ENCODE results near the gene CELF3.

The CELF3 gene

DNA sequence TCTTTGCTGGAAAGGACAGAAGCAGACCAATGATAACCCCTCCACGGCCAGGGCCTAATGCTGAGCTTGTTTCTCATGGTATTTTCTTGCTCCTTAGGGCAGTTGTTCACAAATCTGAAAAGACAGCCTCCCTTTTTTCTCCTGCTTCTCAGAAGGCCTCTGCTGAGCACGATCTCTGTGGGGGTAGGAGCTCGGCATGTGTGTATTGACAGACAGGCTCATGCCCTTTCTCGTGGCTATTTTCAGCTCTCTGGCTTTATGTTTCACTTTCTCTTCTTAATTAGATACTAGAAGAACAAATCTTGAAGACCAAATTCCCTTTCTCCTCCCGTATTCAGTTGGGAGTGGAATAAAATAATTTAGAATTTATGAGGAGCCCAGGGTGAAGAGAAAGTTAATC, 4.0 kb upstream of the CELF3 start:
- no peak for DNase-seq

GRCh38 chr1:151720125-151720524, 3.5 kb upstream of the CELF3 start:
- no peak for DNase-seq

DNA sequence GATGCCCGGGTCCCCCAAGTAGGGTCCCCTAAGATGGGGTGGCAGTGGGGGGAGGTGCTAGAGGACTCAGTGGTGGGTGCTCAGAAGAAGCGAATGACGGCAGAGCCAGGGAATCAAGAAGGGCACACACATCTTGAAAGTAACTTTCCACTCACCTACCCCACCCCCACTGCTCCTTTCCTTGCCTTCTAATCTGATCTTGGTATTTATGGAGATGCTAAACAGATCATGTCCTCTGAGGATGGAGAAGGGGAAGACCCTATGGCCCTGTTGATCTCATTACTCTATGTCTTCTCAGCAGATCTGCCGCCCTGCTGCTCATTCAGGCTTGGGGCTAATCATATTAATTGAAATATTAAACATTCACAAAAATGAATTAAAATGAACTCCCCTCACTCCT, 2.1 kb upstream of the CELF3 start:
- DNase-seq, result no peak

DNA sequence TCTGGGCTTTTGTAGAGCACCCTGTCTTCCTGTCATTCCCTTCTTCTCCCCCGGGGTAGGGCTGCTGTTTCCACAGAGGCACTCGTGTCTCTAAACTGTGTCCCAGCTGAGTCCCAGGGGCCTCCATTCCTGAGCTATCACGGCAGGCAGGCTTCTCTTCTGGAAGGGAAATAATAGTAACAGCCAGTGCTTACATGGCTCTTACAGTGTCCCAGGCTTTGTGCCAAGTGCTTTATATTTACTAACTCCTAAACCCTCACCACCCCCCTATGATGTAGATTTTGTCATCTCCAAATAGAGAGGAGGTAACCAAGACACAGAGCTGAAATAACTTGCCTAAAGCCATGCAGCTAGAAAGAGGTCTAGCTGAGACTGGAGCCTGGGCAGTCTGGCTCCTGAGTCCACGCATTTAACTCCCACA, 1.4 kb upstream of the CELF3 start:
- DNase-seq, result no peak

- no peak for DNase-seq
These were observed 219 bp downstream of the CELF3 start for GRCh38 chr1:151716405-151716762.

GRCh38 chr1:151715726-151716404, 738 bp downstream of the CELF3 start:
- DNase-seq, result no peak

GRCh38 chr1:151714820-151715725, 1.5 kb downstream of the CELF3 start:
- no peak for DNase-seq

DNA sequence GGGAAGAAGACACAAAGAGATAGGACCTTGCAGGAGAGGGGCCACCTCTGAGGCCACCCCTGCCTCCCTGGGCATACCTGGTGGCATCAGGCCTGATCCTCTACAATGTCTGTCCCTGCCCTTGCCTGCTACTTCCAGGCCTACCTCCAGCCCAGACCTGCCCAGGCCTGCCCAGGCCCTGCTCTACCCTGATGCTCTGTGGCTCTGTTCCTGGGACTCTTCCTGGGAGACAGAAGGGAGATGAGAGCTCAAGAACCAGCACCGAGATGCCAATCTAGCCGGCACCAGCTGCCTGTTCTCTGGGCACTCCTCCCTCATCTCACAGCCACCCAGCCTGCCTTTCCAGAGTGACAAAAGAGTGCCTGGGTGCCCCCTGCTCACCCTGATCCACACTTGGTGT, 2.7 kb downstream of the CELF3 start:
- no peak for DNase-seq

DNA sequence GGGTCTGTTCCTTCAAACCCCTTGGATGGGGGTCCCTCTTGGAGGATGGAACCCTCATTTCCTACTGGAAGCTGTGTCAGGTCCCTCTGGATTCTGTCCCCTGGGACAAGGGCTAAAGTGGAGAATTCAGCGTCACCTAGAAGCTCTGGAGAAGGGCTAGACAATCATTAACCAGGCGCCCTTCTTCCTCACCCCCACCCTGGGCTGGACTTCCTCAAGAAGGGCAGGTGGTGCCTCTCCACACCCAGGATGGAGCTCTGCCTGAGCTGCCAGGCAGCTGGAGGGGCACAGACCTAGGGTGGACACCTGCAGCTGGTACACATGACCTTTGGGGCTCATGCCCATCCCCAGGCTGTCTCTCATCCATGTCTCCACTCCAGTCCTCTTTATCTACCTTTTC, 3.6 kb downstream of the CELF3 start:
- DNase-seq, result no peak

DNA sequence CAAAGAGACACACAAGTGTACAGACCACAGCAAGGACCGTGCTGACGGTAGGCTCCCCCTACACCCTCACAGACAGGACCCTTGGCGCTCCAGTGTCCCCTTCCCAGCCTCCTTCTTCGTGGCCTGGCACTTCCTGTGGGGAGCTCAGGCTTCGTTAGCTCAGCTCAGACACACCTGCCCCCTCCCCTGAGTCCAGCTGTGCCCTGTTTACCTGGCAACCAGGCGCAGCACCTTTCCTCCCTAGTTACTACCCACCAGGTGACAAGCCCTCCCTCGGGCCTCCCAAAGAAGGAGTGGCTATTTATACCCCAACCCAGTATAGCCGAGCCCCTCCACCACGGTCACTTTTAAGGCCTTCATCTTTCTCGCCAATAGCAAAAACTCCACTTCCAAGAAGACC, 4.7 kb downstream of the CELF3 start:
- DNase-seq, result no peak

- no peak for DNase-seq
These were observed 5.4 kb downstream of the CELF3 start for GRCh38 chr1:151711044-151711800.

GRCh38 chr1:151710187-151710840, 6.3 kb downstream of the CELF3 start:
- no peak for DNase-seq

GRCh38 chr1:151708891-151709290, 7.7 kb downstream of the CELF3 start:
- no peak for DNase-seq

GRCh38 chr1:151707541-151708065, 9.0 kb downstream of the CELF3 start:
- no peak for DNase-seq

GRCh38 chr1:151706464-151707415, 9.9 kb downstream of the CELF3 start:
- DNase-seq, result no peak

DNA sequence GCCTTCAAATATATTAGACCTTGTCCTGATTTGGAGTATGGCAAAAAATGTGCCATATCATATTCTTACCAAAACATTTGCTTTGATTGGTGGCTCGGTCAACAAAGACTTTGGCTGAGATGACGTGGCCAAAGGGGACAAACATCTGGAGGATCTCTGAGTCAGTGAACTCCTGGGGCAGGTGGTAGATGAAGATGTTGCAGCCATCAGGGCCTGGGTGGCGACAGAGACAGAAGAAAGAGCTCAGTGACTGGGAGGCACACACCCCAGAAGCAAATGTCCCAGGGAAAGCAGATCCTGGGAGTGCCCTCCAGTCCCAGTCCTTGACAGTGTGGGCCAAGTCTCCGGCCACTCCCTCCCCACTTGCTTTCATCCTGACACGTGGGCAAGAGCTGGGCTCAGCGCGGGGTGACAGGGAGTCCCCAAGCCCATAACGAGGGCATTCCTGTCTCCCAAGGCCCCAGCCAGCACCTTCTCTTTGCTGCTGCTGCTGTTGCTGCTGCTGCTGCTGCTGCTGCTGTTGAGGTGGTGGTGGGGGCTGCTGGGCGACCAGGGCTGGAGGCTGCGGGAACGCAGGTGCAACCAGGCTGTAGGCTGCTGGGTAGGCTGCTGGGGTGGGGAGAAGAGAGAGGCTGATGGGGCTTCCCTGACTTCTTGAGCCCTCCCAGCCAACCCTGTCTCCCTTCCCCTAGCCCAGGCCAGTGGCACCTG, 10.7 kb downstream of the CELF3 start:
- DNase-seq, result no peak

- no peak for DNase-seq
These were observed 11.5 kb downstream of the CELF3 start for GRCh38 chr1:151705146-151705545.

DNA sequence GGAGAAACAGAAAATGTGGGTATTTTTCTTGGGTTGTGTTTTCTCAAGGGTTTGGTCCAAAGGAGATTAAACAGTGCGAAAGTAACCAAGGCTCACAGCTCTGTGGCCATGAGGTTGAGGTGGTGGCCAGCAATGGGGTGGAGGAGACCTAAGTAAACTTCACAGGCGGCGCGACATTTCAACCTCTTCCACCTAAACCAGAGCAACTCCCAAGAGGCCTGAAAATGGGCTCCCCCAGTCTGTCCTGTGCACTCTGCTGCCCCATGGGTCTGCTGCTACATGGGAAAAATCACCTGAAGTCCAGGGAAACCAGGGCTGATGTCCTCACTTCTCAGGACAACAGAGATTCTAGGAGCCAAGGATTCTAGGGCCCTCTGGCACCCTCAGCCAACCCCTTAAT, 12.4 kb downstream of the CELF3 start:
- DNase-seq, result no peak

- no peak for DNase-seq
These were observed 12.8 kb downstream of the CELF3 start for GRCh38 chr1:151703813-151704212.

DNA sequence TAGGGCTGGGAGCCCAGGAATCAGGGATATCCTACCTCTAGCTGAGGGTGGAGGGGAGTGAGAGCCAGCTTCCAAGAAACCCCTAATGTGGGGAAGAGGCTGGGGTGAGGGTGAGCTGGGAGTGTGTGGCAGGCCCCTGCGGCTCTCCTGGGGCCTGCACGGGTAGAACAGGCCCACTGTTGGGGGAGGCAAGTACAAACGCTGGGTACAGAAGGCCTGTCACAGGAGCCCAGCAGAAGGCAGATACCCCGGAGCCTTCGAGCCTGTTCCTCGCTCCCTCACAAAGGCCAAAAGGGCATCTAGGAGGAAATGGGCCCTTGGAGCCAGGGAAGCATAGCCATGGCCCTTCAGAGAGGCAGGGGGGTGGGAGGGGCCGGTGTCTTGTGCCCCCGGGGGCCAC, 13.7 kb downstream of the CELF3 start:
- DNase-seq, result no peak

GRCh38 chr1:151701515-151701914, 15.1 kb downstream of the CELF3 start:
- no peak for DNase-seq
